ENCODE data around the gene ATP5PO. TPM values are rescaled to one million over a fixed set of nuclear protein-coding genes. Genes with fewer than 3 reads are reported as not detected.

ATP5PO gene
- total RNA-seq, 1 experiment from 2014 or later: 386 TPM

DNA sequence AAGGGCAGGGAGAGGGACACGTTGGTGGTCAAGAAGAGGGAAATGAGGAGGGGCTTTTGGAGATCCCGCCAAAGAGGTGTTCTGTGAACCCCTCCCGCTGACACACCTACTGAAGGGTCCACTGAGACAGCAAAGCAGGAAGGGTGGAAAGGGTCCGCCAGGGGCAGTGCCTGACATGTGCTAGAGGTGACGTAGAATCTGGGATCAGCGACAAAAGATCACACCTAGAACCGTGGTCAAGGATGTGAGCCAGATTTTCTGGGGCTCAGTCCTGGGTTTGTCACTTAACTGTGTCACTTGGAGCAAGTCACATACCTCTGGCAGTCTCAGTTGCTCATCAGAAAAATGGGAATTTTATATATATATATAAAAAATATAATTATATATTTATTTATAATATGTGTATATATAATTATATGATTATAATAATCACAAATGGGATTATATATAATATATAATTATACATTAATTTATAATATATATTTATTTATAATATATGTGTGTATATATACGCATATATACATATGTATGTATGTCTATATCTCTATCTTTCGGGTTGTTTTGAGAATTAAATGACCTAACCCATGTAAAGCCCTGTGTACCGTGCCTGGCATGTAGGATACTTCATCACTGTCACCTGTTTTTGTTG lies 35.0 kb upstream of the ATP5PO start:
- Histone ChIP-seq H3K4me2 (ENCODE audit: low read length) (no peak overlapping the region), H2AFZ (ENCODE audit: low read length) (no peak overlapping the region), H3K9me3 (ENCODE audit: low read length) (no peaks in the 10 kb centered on the region), H3K4me1 (ENCODE audit: insufficient read depth, low read length) (peaks cover 21% of the 10 kb centered on the region), H3K27ac (ENCODE audit: low read length) (no peak overlapping the region), H4K20me1 (ENCODE audit: low read length) (no peaks in the 10 kb centered on the region), H3K4me3 (ENCODE audit: low read length) (no peak overlapping the region), H3K79me2 (ENCODE audit: low read length) (no peaks in the 10 kb centered on the region), H3K9ac (ENCODE audit: low read length) (no peak overlapping the region), H3K9me2 (replicated peaks; ENCODE audit: low read length) (no peaks in the 10 kb centered on the region), H3F3A (ENCODE audit: low read length, unreplicated experiment) (peaks cover 7% of the 10 kb centered on the region), H3K27me3 (ENCODE audit: low read length) (no peaks in the 10 kb centered on the region), H3K36me3 (ENCODE audit: low read depth, low read length) (no peaks in the 10 kb centered on the region)
- ATAC-seq: no peak
- TF ChIP-seq, protein P1, sequence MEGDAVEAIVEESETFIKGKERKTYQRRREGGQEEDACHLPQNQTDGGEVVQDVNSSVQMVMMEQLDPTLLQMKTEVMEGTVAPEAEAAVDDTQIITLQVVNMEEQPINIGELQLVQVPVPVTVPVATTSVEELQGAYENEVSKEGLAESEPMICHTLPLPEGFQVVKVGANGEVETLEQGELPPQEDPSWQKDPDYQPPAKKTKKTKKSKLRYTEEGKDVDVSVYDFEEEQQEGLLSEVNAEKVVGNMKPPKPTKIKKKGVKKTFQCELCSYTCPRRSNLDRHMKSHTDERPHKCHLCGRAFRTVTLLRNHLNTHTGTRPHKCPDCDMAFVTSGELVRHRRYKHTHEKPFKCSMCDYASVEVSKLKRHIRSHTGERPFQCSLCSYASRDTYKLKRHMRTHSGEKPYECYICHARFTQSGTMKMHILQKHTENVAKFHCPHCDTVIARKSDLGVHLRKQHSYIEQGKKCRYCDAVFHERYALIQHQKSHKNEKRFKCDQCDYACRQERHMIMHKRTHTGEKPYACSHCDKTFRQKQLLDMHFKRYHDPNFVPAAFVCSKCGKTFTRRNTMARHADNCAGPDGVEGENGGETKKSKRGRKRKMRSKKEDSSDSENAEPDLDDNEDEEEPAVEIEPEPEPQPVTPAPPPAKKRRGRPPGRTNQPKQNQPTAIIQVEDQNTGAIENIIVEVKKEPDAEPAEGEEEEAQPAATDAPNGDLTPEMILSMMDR (conservative IDR thresholded peaks at IDR 0.05; ENCODE audit: low read depth, low read length): no peak
- no peak for TF ChIP-seq EZH2phosphoT487 (IDR thresholded peaks at IDR 0.05; ENCODE audit: borderline replicate concordance, low read length)
- no peak for TF ChIP-seq EZH2 (IDR thresholded peaks at IDR 0.05; ENCODE audit: low read length, unreplicated experiment)
- ChIA-PET POLR2A (ENCODE audit: unreplicated experiment) (no interaction called here), CTCF (no interaction called here)
- DNase-seq: no peak
- BruUV-seq (replicated peaks): no TSS peak
- intact Hi-C loops (cut with micrococcal nuclease): no loop called here

DNA sequence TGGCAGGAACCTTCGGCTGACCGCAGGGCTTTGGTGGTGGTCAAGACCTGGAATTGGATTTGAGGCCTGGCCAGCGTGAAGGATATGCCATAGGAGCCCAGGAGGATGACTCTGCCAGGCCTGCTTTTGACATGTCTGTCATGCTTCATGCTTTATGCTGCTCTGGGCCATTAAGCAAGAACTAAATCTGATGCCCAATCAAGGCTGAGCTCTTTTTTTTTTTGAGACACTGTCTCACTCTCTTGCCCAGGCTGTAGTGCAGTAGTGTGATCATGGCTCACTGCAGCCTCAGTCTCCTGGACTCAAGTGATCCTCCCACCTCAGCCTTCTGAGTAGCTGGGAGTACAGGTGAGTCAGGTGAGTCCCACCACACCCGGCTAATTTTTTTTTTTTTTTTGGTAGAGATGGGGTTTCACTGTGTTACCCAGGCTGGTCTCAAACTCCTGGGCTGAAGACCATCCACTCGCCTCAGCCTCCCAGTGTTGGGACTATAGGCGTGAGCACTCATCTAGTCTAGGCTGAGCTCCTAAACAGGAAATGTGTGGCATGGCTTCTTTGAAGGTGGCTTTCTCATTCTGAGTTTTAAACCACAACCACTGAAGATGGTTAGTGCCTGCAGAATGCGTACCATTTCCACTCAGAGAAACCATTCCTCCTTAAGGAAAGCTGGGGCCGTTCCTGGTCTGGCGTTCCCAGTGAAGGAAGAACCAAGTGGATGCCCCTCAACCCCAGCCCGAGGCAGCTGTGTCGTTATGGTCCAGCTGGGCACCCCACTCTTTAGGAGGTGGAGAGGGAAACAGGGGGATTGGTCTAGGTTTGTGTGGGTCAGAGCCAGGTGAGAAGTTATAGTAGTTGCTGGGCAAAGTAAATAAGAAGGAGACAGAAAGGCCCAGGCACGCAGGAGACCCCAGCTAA lies 34.2 kb upstream of the ATP5PO start:
- POLR2A ChIA-PET (ENCODE audit: unreplicated experiment): no interaction called here
- DNase-seq: no peak
- BruUV-seq (replicated peaks): no TSS peak
- Histone ChIP-seq H3K27me3 (ENCODE audit: low read length) (no peaks in the 10 kb centered on the region), H3K9me2 (replicated peaks; ENCODE audit: low read length) (no peaks in the 10 kb centered on the region), H3K27ac (ENCODE audit: low read length) (no peak overlapping the region), H3K79me2 (ENCODE audit: low read length) (no peaks in the 10 kb centered on the region), H3K4me2 (ENCODE audit: low read length) (no peak overlapping the region), H2AFZ (ENCODE audit: low read length) (no peak overlapping the region), H3K36me3 (ENCODE audit: low read depth, low read length) (no peaks in the 10 kb centered on the region), H3K4me3 (ENCODE audit: low read length) (no peak overlapping the region), H3K4me1 (ENCODE audit: insufficient read depth, low read length) (peaks cover 21% of the 10 kb centered on the region), H3K9me3 (ENCODE audit: low read length) (no peaks in the 10 kb centered on the region), H3K9ac (ENCODE audit: low read length) (no peak overlapping the region), H4K20me1 (ENCODE audit: low read length) (no peaks in the 10 kb centered on the region), H3F3A (ENCODE audit: low read length, unreplicated experiment) (peaks cover 7% of the 10 kb centered on the region)
- intact Hi-C loops (cut with micrococcal nuclease): loop anchor here (2.0 to 5.0 kb wide), 2 partner anchors 19 to 123 kb away; partner anchors contain the start of genes MRPS6 and SLC5A3
- no peak for ATAC-seq
- CTCF ChIA-PET: no interaction called here
- TF ChIP-seq EZH2phosphoT487 (IDR thresholded peaks at IDR 0.05; ENCODE audit: borderline replicate concordance, low read length) (no peak), EZH2 (IDR thresholded peaks at IDR 0.05; ENCODE audit: low read length, unreplicated experiment) (no peak)
- TF ChIP-seq, protein P1 (conservative IDR thresholded peaks at IDR 0.05; ENCODE audit: low read depth, low read length): no peak
